ENCODE data around the gene ENO3.
A peak's percentile ranks its signal among the peaks of the same experiment; 100 is the strongest.

ENO3 gene

DNA sequence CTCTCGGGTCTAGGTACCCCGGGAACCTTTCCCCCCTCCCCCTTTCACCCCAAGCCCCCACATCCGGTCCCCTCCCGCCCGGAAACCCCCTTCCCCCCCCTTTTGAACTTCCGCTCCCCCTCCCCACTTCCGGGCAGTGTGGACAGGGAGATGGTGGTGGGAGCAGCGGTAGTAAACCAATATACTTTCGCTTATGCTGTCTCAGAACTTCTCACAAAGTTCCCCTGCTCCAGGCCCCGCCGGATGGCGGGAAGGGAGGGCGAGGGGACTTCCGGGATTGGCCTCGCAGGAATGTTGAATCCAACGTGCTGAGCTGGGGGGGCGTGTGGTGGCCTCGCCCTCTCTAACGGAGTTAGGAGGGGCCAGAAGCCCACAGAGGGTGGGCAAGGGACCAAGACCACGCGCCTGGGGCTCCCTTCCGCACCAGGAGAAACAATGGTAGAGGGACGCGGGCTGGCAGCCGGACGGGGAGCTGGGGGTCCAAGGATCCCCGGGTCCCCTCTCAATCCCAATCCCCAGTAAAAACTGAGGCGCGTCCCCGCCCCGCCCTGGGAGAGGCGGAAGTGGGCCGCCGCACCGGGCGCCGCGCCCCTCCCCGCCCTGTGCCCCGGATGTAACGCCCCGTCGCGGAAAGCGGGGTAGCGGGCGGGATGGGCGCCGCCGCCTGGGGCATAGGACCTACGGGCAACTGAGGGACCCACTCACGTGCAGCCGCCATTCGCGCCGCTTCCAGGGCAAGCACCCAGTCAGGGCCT, 3.3 kb upstream of the ENO3 start:
- in situ Hi-C loops (cut with MboI; ENCODE audit: low pct_unique_long_range_greater_than_20kb, low sequenced_read_pairs) = no loop called here
- peak; percentile 58 for DNase-seq

- in situ Hi-C loops (cut with MboI; ENCODE audit: low pct_unique_long_range_greater_than_20kb, low sequenced_read_pairs) = no loop called here
These were observed 2.6 kb upstream of the ENO3 start, which contains the start of gene PFN1 for GRCh38 chr17:4948166-4948930. TSS of gene PFN1 (minus strand) at chr17:4948530. CDS start at chr17:4948394, 136 bp downstream.

GRCh38 chr17:4948931-4949320, 2.0 kb upstream of the ENO3 start:
- in situ Hi-C loops (cut with MboI; ENCODE audit: low pct_unique_long_range_greater_than_20kb, low sequenced_read_pairs) = no loop called here
- DNase-seq = peak; percentile 87

More at GRCh38 chr17:4948166-4948930, 2.6 kb upstream of the ENO3 start, which contains the start of gene PFN1:
- DNase-seq = peak; percentile 91

GRCh38 chr17:4949321-4950074, 1.4 kb upstream of the ENO3 start:
- peak; percentile 47 for DNase-seq
- in situ Hi-C loops (cut with MboI; ENCODE audit: low pct_unique_long_range_greater_than_20kb, low sequenced_read_pairs) = no loop called here

DNA sequence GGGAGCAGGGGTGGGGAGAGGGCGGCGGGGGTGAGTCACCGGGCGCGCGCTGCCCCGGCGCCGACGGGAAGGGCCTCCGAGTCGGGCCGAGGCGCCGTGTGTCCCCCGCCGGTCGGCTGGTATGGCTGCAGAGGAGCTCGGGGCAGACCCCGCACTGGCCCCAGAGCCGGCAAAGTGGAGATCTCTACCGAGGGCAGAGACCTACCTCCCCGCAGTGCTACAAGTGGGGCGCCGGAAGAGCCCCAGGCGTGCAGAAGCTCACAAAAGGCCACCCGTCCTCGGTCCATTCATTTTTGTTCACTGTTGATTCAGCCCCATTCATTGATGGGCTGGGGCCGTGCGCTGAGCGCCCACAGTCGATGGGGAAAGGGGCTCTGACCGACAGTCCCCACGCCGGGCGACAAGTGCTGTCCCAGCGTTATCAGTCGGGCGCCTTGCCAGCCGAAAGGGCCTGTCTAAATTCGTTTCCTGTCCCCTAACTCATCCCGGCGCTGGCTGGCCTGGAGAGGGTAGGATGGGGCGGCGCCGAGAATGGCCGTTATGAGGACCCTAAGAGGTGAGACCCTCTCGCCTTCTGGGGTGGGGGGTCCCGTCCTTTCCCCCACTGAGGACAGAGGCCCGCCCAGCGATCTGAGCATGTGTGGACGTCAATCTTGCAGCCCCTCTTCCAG, 709 bp upstream of the ENO3 start:
- DNase-seq = peak; percentile 53
- in situ Hi-C loops (cut with MboI; ENCODE audit: low pct_unique_long_range_greater_than_20kb, low sequenced_read_pairs) = no loop called here

DNA sequence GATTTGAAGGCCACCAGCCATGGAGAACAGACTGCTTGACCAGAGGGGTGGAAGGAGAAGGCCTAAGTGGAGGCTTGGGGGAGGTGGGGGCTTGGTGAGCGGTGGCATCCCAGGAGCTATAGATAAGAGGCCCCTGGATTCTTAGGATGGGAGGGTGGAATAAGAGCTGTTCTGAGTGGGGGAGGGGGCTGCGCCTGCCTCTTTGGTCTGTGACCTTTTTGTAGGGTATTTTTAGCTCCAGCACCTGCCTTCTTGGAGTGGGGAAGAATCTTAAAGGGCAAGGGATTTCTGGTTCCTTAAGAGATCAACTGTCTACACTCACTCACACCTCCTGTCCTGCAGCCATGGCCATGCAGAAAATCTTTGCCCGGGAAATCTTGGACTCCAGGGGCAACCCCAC, 567 bp downstream of the ENO3 start:
- in situ Hi-C loops (cut with MboI; ENCODE audit: low pct_unique_long_range_greater_than_20kb, low sequenced_read_pairs) = no loop called here
- DNase-seq = no peak

GRCh38 chr17:4953451-4953961, 2.6 kb downstream of the ENO3 start:
- in situ Hi-C loops (cut with MboI; ENCODE audit: low pct_unique_long_range_greater_than_20kb, low sequenced_read_pairs) = no loop called here
- DNase-seq = no peak

DNA sequence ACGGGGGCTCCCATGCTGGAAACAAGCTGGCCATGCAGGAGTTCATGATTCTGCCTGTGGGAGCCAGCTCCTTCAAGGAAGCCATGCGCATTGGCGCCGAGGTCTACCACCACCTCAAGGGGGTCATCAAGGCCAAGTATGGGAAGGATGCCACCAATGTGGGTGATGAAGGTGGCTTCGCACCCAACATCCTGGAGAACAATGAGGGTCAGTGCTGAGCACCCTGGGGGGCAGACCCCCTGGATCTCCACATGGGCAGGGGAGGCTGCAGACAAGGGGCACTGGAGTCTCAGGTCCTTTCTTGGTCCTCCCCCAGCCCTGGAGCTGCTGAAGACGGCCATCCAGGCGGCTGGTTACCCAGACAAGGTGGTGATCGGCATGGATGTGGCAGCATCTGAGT, 4.2 kb downstream of the ENO3 start:
- in situ Hi-C loops (cut with MboI; ENCODE audit: low pct_unique_long_range_greater_than_20kb, low sequenced_read_pairs) = no loop called here
- no peak for DNase-seq

GRCh38 chr17:4956493-4957061, 5.7 kb downstream of the ENO3 start:
- in situ Hi-C loops (cut with MboI; ENCODE audit: low pct_unique_long_range_greater_than_20kb, low sequenced_read_pairs) = no loop called here
- no peak for DNase-seq

- in situ Hi-C loops (cut with MboI; ENCODE audit: low pct_unique_long_range_greater_than_20kb, low sequenced_read_pairs) = no loop called here
- DNase-seq = no peak
These were observed 7.2 kb downstream of the ENO3 start for GRCh38 chr17:4958102-4958501.

GRCh38 chr17:4959261-4959965, 8.5 kb downstream of the ENO3 start:
- in situ Hi-C loops (cut with MboI; ENCODE audit: low pct_unique_long_range_greater_than_20kb, low sequenced_read_pairs) = no loop called here
- no peak for DNase-seq

DNA sequence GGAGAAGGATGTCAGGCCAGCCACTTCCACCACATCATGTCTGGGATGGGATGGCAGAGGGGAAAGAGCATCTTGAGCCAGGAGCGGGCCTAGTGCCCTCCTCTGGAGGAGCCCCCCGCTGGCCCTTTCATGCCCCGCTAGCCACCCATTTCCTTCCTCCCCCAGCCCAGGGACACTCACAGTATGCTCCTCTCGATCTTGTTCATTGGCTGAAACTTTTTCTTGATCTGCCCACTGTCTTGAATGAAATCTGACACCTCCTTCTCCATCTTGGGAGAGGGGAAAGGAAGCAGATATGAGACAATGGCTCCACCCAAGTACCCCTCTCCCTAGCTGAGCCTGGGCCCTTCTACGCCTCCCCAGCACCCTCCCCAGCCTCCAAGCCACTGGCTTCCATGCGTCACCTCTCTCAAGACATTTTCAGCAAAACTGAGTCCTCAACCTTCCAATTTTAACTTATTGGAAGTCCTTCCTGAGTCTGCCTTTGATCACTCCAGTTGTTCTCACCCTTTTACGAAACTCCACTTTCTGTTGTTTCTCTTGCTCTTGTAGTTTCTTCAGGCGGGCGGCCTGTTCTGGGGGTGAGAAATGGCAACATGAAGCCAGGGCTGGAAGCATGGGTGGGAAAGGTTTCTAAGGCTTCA, 9.5 kb downstream of the ENO3 start:
- peak; percentile 49 for DNase-seq
- in situ Hi-C loops (cut with MboI; ENCODE audit: low pct_unique_long_range_greater_than_20kb, low sequenced_read_pairs) = no loop called here

GRCh38 chr17:4965311-4965986, 14.5 kb downstream of the ENO3 start:
- no peak for DNase-seq
- in situ Hi-C loops (cut with MboI; ENCODE audit: low pct_unique_long_range_greater_than_20kb, low sequenced_read_pairs) = no loop called here

GRCh38 chr17:4966844-4967538, 16.1 kb downstream of the ENO3 start:
- DNase-seq = peak; percentile 100
- in situ Hi-C loops (cut with MboI; ENCODE audit: low pct_unique_long_range_greater_than_20kb, low sequenced_read_pairs) = no loop called here

DNA sequence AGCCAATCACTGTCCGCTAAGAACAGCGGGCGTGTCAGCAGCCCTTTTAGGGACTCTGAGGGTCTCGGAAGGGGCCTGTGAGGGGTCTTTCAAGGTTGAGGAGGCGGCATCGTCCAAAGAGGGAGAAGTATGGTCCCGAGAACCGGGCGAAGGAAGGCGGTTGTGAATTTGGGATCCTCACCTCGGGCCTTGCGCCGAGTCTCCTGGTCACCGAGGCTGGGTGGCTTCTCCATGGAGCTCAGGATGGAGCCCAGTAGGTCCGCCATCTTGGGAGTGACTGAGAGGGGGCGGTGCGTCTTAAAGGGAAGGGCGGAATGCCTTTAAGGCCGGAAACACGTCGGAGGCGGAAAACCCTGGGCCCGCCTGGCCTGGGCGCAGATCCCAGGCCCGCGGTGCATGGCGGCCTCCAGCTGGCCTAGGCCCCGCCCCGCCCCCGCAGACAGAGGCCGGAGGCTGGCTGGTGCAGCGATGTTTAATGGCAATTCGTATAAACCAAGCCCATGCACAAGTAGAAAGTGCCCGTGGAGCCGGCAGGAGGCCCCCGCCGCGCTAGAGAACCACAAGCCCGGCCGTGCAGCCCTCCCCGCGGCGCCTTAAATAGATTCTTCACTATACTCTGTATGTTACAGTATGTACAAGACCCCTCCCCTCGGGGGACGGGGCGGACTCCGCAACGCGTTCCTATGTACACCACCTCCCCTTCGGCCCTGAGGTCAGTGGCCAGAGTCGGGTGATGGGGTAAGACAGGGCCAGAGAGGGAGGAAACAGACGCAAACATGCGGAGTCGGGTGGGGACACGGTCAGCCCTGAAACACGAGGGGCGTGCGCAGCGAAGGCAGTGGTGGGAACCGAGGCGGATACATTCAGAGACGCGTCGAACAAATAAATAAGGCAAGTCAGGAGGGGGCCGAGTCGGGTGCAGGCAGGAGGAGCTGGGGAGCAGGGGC, 16.9 kb downstream of the ENO3 start, which contains the start of gene SPAG7:
Gene SPAG7 (minus strand): TSS at position 279 of the 947 bp plus-strand sequence. CDS start 13 bp downstream, at position 266.
- in situ Hi-C loops (cut with MboI; ENCODE audit: low pct_unique_long_range_greater_than_20kb, low sequenced_read_pairs) = no loop called here
- DNase-seq = peak; percentile 99
